ENCODE results near the gene ZNF891.

GRCh38 chr12:133129368-133130037 lies 571 bp downstream of the ZNF891 start:
- TF ChIP-seq, protein P1, sequence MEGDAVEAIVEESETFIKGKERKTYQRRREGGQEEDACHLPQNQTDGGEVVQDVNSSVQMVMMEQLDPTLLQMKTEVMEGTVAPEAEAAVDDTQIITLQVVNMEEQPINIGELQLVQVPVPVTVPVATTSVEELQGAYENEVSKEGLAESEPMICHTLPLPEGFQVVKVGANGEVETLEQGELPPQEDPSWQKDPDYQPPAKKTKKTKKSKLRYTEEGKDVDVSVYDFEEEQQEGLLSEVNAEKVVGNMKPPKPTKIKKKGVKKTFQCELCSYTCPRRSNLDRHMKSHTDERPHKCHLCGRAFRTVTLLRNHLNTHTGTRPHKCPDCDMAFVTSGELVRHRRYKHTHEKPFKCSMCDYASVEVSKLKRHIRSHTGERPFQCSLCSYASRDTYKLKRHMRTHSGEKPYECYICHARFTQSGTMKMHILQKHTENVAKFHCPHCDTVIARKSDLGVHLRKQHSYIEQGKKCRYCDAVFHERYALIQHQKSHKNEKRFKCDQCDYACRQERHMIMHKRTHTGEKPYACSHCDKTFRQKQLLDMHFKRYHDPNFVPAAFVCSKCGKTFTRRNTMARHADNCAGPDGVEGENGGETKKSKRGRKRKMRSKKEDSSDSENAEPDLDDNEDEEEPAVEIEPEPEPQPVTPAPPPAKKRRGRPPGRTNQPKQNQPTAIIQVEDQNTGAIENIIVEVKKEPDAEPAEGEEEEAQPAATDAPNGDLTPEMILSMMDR (IDR thresholded peaks at IDR 0.05; ENCODE audit: low read depth, low read length) = no peak
- TF ChIP-seq, protein P2, sequence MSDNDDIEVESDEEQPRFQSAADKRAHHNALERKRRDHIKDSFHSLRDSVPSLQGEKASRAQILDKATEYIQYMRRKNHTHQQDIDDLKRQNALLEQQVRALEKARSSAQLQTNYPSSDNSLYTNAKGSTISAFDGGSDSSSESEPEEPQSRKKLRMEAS (IDR thresholded peaks at IDR 0.05; ENCODE audit: low read depth, low read length) = no peak
- TF ChIP-seq POLR2A (IDR thresholded peaks at IDR 0.05; ENCODE audit: extremely low read depth, insufficient read length) = no peak
- no peak for TF ChIP-seq MYC (IDR thresholded peaks at IDR 0.05; ENCODE audit: low read depth, low read length)

All from NB4 (cell line).